Activated gamma-delta T cell treated with Interleukin-2 at 50 U/mL for 16 hours (primary cell): ENCODE measurements around the gene FGD5.
A peak's percentile ranks its signal among the peaks of the same experiment; 100 is the strongest.

ENCODE experiments used
- DNase-seq: peaks from one replicate; pipeline ENCODE4 v3.0.0-alpha.2; 2020

The FGD5 gene

DNA sequence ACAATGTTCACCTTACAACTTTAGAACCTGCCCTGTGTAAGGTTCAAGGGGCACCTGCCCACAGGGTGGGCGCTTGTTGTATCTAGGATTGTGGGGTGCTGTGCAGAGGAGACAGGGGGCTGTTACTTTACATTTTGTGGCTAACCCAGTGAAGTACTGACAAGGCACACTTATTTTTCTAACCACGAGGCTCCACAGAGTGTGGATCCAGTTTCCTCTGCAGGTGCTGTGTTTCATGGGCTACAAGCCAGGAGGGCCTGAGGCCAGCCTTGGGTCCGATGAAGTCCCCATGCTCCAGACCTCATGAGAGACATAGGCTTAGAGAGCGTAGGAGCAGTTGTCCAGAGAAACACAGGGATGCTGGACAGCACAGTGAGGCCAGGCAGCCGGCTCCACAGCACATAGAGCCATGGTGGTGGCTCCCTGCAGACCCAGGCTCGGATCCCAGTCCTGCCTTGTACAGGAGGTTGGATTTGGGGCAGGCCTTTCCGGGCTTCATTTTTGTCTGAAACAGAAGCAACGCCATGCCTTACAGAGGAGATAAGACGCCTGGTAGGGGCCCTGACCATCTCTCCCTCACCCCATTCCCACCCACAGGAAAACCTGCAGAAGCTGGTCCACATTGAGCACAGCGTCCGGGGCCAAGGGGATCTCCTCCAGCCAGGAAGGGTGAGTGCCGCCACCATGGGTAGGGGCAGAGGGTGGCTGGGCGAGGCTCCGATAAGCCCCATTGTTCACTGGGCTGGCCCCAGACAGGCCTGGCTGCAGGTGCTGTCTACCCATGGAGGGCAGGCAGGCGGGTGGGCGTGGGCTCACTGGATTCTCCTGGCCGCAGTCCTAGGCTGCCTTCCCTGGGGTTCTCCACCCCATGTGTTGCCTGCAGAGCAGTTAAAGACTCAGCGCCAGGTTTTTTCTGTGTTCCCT, 88.5 kb downstream of the FGD5 start:
- DNase-seq: no peak

DNA sequence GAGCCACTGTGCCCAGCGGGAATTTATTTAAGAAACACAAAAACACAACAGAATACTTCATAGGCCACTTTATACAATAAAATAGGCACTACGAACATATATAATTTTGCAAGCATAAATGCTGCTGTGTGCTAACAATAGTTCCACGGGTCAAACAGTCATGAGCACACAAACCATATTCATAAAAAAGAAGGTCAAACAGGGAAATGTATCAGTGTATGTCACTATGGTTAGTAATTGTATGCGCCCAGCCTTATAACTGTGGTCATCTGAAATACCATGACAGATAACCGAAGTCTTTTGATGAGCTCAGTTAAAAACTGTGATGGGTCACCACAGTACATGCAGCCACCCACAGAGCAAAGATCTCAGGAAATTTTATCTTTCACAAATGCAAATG, 90.5 kb downstream of the FGD5 start:
- DNase-seq: no peak

DNA sequence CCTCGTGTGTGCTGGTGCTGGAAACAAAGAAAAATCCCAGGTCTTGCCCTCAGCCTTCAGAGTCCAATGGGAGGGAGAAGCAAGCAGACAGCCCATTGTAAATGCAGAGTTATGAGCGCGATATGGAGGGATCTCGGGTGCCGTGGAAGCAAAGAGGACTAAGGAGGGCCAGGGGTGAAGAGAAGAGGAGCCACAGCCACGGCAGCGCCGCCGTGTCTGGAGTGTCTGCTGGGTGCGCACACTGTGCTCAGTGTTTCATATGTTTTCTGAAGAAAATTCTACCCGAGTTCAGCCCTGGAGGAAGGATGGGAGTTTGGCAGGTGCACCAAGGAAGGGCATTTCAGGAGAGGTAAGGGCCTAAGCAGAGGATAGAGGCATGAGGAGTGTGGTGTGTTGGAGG, 92.9 kb downstream of the FGD5 start:
- DNase-seq: no peak

DNA sequence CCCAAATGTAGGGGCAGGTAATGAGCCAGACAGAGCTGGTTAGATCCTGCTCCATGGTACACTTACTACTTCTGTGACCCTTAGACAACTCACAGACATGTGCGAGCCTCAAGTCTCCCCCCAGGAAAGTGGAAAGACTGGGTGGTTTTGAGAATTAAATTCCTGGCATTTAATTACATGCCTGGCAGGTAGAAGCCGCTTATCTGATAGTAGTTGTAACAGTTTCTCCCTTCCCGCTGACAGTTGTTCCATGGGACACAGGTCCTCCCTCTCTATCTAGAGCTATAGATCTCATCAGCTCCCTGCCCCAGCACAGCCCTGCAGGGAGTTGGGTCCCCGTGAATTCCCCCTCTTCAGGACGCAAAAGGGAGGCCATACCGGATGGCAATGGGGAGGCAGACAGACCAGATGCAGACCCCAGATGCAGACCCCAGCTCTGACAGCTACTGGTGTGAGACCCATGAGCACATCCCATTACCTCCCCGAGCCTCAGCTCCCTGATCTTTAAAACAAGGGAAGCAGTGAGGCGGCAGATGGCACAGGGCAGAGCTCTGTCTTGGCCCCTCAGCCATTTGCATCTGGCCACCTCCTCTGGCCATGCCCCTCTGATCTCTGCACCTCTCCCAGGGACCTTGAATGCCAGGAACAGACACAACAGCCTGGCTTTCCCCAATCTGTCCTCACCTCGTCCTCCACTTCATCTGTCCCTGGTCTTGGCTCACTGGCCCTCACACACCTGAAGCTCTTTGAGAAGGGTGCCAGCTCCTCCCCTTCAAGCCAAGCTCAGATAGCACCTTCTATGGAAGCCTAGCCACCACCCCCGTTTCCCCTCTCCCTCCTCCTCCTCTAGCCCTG, 94.5 kb downstream of the FGD5 start:
- DNase-seq: no peak

DNA sequence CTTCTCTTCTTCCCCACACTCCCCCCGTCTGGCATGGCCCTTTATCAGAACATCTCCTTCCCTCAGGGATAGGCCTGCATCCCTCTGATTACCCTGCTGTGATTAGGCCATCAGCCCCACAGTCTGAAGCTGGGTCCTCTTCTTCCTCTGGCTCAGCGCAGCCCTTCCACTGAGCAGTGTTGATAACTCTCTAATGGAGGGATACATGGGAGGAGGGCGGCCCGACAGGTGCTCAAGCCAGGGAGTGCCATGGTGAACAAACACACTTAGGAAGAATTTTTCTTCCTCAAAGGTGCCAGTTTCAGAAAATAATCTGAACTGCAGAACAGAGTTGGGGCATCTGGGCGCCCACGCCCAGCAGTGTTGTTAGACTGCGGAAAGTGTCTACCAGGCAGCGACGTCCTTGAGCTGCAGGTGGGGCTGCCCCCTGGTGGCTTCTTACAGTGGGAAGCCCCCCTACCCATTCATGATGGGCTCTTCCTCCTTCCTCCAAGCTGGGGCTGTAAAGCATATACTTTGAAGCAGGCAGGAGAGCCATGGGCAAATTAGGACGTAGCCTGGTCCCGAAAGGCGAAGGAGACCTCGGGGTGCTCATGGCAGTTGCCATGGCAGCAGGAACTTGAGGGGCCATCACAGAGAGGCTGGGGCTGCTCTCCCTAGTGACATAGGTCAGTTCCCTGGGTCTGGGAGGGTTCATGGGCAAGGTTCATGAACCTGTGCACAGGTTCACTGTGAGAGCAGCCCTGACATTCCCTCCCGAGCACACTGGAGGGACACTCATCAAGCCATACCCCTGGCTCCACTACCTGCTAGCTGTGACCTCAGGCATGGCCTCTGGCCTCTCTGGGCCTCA, 95.4 kb downstream of the FGD5 start:
- no peak for DNase-seq

DNA sequence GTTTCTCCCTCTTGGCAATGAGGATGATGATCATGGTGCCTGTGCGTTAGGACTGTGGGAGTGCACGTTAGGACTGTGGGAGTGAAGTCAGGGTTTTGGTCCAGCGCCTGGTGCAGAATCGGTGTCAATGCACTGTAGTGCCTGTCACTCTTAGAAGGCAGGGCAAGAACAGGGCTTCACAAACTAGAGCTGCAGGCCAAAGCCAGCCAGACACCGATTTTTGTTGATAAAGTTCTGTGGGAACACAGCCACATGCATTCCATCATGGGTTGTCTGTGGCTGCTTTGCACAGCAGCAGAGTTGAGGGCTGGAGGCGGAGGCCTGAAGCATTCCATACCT, 96.0 kb downstream of the FGD5 start:
- no peak for DNase-seq

DNA sequence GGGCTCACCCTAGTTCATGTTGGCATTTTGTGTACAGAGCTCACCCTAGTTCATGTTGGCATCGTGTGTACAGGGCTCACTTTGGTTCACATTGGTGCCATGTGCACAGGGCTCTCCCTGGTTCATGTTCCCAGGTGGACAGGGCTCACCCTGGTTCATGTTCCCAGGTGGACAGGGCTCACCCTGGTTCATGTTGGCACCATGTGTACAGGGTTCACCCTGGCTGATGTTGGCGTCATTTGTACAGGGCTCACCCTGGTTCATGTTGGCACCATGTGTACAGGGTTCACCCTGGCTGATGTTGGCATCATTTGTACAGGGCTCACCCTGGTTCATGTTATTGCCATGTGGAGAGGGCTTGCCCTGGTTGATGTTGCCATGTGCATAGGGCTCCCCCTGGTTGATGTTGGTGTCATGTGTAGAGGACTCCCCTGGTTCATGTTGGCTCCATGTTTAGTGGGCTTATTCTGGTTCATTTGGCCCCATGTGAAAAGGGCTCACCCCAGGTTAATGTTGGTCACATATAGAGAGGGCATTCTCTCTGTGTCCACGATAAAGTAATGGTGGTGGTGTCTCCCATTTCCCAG, 97.0 kb downstream of the FGD5 start:
- no peak for DNase-seq

DNA sequence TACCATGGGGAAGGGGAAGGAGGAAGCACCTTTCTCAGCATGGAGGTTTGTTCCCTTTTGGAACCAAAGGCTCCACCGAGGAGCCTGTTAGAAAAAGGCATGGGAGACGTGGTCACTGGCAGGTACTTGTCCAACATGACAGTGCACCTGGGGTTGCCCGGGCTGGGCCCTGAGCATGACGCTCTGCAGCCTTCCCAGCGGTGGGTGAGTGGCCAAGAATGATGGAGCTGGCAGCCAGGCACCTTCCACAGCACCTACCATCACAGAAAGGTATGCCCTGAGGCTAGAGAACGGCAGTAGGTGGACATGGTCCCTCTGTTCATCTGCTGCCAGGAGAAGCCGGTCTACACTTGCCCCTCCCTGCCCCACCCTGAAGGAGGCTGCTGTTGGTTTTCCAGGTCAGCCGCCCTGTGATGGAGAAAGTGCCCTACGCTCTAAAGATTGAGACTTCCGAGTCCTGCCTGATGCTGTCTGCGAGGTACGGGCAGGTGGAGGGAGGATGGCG, 99.6 kb downstream of the FGD5 start:
- DNase-seq: no peak

DNA sequence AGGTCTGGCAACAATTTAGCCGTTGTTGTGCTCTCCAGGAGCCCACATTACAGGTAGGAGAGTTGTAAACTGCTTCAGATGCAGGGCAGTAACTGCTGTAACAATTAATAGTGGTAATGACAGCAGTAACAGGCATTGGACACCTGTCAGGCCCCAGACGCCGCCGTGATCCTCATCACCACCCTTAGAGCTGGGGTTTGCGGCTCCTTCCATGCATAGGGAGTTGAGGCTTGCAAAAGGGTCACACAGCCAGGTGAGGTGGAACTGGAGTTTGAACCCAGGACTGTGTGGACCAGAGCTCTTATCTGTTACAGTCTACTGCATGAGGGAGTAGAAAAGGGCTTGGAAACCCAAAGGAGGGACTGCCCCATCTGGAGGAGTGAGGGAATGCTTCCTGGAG, 101.8 kb downstream of the FGD5 start:
- DNase-seq: no peak

DNA sequence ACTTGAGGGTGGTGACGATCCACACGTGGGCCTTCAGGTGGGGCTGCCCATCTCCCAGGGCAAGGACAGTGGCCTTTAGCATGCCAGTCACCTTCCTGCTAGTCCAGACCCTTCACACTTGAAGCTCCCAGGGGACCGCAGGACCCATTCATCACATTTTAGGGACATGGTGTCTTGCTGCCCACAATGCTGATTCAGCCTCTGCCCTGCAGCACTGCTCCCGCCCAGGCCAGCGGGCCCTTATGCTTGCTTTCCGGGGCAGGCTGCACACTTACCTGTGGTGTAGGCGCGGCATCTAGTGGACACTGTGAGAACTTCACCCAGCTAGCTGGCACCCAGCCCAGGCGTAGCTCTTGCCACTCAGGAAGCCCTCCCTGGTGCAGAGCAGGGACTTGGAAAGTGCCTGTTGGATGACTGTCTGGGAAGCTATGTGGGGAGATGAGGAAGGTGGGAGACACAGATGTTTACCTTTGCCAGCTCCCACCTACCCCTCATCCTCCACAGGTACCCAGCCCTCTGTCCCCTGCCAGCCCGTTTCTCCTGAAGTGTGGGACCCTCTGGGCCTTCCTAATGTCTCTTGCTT, 102.4 kb downstream of the FGD5 start:
- peak; percentile 81 for DNase-seq

DNA sequence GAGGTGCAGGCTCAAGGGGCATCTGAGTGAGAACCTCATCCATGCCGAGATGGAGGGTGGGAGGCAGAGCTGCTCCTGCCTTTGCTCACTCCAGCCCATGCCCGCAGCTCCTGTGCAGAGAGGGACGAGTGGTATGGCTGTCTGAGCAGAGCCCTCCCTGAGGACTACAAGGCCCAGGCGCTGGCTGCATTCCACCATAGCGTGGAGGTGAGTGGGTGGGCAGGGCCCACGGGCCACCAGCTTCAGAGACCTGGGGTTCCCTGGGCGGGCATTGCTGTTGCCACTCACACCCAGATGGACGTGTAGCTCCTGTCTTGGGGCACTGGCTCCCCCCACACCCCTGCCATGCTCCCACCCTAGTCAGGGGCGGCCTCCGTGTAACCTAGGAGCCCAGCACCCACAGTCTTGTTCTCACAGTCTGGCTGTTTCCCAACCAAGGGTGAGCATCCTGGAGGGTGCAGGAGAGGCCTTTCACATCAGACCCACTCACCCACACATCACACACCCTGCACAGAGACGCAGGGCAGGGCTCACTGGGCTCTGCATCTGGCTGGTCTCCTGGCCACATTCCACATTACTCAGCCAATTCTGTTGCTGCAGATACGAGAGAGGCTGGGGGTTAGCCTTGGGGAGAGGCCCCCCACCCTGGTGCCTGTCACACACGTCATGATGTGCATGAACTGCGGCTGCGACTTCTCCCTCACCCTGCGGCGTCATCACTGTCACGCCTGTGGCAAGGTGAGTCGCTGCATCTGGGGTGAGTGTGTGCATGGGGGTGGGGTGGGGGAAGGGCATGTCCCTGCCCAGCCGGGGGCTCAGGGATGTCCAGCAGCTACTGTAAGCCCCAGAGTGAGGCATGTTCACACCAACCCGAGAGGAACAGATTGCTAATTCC, 103.3 kb downstream of the FGD5 start:
- DNase-seq: no peak

DNA sequence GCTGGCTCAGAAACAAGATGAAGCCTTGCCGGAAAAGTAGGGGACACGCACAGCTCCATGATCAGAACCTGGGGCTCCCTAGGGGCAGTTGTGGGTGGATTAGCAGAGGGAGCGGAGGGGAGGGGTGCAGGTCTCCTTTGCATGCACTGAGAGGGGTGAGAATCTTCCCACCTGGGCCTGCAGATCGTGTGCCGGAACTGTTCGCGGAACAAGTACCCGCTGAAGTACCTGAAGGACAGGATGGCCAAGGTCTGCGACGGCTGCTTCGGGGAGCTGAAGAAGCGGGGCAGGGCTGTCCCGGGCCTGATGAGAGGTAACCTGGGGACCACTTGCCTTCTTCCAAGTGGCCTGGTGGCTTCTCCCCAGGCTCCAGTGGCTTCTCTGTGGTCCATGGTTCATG, 104.1 kb downstream of the FGD5 start:
- DNase-seq: no peak

DNA sequence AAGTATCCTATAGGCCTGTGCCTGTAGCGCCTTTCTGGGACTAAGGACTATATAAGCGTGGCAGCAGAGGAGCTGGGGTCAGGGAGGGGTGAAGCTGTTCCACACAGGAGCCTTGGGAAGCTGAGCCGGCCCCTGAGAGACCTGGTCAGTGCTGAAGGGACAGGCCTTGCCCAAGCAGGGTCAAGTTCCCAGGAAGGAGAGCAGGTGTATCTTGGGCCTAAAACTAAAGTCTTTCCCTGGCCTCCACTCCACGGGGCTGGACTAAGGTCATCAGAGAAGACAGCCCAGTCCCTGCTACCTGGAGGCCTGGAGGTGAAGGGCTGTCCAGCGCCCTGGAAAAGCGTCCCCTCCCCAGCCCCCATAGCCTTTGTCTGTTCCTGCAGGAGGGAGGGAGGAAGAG, 104.7 kb downstream of the FGD5 start:
- no peak for DNase-seq

DNA sequence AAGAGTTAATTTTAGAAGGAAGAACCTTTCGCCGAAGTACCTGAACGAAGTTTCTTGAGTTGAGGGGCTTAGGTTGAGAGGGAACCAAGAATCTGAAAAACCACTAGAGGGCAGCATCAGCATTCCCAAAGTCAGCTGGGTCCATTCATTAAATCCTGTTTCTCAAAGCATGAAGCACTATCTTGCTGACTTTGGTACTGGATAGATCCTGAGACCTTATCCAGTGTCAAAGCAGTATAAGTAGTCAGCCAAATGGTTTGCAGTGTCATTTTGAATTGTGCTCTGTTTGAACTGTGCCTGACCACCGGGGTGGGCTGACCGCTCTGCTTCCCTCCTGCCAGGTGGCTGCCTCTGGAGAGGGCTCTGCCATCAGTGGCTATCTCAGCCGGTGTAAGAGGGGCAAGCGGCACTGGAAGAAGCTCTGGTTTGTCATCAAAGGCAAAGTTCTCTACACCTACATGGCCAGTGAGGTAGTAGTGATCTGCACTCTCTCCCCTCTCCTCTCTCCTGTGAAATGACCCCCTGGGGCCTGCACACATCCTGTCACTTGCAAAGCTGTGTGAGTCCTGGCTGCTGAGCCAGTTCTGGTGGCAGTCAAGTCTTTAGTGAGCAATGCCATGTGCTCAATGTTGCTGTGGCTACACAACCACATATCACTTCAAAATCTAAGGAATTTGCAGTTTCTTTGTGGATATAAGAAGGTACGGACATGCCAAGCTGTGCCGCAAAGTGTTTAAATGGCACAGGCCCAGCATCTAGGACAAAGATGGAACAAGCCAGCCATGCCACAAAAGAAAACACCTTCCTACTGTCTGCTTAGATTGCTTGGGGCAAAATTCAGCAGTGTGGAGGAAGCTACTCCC, 107.2 kb downstream of the FGD5 start:
- peak; percentile 14 for DNase-seq

DNA sequence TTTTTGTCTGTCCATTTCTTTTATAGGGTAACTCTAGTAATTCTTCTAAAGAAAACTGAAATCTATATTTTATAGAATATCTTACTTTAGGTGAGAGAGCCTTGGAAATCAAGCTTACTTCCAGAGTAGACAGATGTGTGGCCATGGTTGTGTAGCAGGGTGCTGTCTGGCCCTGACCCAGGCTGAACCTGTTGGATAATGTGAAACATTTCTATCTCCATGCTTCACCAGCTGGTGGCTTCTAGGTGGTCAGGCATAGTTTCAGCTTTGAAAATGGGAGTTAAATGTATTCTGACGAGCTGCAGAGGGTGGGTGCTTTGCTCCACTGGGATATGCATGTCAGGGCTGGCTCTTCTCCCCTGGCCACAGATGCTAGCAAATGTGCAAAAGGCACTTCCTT, 107.8 kb downstream of the FGD5 start:
- DNase-seq: no peak

DNA sequence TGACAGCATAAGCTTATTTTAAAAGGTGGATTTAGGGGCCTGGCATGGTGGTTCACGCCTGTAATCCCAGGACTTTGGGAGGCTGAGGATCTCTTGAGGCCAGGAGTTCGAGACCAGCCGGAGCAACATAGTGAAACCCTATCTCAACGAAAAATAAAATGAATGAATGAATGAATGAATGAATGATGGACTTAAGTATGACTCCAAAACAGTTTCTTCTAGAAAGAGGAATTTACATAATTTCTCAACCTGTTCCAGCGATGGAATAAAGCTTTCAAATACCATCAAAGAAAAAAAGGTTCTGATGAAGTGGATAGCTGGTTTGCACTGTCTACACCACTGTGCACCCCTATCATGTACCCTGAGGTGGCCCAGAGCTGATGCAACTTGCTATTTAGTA, 108.5 kb downstream of the FGD5 start:
- DNase-seq: no peak

DNA sequence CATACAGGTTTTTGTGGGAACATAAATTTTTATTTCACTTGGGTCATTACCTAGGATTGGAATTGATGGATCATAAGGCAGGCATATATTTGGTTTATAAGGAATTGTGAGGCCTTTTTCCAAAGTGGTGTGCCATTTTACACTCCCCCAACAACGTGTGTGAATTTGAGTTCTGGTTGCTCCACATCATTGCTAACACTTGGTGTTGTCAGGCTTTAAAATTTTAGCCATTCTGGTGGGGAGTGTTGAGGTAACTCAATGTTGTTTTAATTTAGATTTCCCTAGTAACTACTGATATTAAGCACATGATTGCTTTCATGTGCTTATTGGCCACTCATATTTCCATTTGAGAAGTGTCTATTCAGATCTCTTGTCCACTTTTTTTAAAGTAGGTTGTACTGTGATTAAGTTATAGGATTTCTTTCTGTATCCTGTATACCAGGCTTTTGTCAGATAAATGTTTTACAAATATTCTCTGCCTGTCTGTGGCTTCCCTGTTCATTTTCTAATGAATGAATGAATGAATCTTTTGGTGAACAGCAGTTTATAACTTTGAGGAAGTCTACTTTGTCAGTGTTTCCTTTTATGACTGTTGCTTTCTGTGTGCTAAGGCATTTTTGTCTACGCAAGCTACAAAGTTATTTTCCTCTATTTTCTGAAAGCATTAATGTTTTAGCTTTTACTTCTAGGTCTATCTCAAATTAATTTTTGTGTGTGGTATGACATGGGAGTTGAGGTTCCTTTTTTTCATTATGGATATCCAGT, 110.7 kb downstream of the FGD5 start:
- no peak for DNase-seq

DNA sequence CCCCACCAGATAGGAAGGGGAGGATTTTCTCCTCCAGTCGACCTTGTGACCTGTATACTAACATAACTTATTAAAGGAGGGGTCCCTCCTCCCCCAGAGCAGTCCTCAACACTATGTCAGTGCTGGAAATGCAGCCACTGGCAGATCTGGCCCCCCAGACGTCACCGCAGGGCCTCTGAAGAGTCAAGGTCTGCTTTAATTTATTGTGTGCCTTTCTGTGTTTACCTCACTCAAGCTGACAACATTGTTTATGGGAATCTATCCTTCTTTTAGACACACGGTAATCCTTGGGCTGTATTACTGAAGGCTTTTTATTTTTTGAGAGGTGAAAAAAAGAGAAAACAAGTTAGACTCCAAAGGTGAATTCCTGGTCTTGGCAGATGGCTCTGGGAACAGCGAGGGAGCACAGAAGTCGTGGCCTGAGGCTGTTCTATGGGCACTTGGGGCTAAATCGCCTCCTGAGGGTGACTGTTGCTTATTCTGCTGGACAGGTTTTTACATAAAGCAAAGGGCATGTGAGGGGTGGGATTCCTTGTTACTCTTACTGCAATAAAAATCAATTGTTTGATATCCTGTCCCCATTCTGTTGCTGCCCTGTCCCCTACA, 115.2 kb downstream of the FGD5 start:
- DNase-seq: no peak
